Hepatocyte (in vitro differentiated cells): Measurements from ENCODE around the gene PTPRM.

Source experiments
- EZH2phosphoT487 ChIP-seq: fragments of 200-600 bp; sonication (generic); IDR thresholded peaks from one replicate; pipeline ENCODE4 v1.6.1; 2018; ENCODE audit warnings: antibody characterized with exemption, mild to moderate bottlenecking, low read depth, moderate library complexity; ENCODE audit not compliant: unreplicated experiment, severe bottlenecking
- TF ChIP-seq, protein P1 (sequence below): fragments of 200-600 bp; sonication (generic); IDR thresholded peaks from 2 replicates; pipeline ENCODE4 v1.5.1; 2016; ENCODE audit warnings: antibody characterized with exemption, mild to moderate bottlenecking; ENCODE audit not compliant: poor library complexity

DNA sequence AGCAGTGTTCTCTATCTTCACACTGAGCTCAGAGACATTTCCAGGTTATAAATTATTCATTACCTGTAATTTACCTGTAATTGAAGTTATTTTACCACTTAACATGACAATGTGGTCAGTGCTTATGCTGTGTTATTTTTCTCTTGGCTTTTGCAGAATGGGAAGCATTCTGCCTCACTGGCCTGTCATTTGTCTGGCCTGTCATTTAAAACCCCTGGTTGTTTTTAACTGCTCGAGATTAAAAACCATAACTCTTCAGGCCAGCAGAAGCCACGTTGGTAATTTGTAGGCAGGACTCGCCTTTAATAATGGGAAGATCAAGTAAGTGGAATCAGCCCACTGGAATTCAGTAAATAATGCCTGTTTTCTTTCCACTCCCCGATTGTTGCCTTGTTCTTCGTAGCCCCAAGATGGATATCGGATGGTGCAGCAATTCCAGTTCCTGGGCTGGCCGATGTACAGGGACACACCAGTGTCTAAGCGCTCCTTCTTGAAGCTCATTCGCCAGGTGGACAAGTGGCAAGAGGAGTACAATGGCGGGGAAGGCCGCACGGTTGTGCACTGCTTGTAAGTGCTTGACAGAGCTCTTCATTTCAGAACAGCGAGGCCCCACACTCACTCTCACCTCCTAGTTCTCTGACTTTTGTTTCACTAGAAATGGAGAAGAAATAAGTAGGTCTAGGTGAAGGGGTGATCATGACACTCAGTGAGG lies 819.7 kb downstream of the PTPRM start:
- TF ChIP-seq EZH2phosphoT487 = no peak
- TF ChIP-seq, protein P1, sequence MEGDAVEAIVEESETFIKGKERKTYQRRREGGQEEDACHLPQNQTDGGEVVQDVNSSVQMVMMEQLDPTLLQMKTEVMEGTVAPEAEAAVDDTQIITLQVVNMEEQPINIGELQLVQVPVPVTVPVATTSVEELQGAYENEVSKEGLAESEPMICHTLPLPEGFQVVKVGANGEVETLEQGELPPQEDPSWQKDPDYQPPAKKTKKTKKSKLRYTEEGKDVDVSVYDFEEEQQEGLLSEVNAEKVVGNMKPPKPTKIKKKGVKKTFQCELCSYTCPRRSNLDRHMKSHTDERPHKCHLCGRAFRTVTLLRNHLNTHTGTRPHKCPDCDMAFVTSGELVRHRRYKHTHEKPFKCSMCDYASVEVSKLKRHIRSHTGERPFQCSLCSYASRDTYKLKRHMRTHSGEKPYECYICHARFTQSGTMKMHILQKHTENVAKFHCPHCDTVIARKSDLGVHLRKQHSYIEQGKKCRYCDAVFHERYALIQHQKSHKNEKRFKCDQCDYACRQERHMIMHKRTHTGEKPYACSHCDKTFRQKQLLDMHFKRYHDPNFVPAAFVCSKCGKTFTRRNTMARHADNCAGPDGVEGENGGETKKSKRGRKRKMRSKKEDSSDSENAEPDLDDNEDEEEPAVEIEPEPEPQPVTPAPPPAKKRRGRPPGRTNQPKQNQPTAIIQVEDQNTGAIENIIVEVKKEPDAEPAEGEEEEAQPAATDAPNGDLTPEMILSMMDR = no peak
